ENCODE data around the gene ANG. TPM values are rescaled to one million over a fixed set of nuclear protein-coding genes. Genes with fewer than 3 reads are reported as not detected.
A peak's percentile ranks its signal among the peaks of the same experiment; 100 is the strongest.
"Not testable (repeated sequence)": the region's sequence is repeated elsewhere in the genome, so short reads cannot be mapped to it uniquely, and the experiment has no call there.

Gene ANG
- polyA plus RNA-seq: 1 to 10 TPM in 1 of 3 donors, under 1 TPM in 1, not detected in 1; 0.94 to 2.1 TPM

DNA sequence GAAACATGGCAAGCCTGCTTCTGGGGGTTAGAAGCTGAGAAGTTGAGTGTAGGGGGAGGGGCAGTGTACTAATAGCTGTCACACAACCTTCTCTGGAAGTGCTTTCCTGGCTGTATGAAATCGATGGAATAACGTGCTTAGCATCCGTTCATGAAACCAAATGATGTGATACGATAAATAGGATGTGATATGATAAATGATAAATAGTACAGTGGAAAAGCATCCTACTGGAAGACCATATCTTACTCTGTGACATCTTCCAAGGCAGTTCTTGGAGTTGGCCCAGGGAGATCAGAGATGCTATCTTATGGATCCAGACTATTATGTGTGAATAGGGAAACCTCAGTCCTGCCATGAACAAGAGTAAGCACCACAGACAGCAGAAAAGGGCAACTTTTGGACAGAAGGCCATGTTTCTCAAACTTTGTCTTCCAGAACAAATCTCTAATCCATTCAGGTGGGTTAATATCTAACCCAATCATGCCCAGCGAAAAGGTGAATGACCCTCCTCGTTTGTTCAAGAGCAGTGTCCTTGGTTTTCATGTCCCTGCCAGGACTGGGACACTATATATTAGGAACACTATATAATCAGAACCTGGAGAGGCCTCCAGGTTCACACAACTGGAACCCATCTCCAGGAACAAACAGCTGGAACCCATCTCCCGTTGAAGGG is at the start of gene ANG:
Gene ANG (plus strand): TSS at position 598 of the 673 bp plus-strand sequence. CDS start 4,801 bp downstream, outside the sequence.
- H3K4me3 Mint-ChIP-seq: no peak within 1 kb of the TSS
- no peaks in the 10 kb centered on the region for H3K36me3 Mint-ChIP-seq
- peaks cover 0 to 6% (median 3%) of the 10 kb centered on the region in 3 donors for H3K27me3 Mint-ChIP-seq (ENCODE audit: low read depth in 3 of 3)
- H3K27ac Mint-ChIP-seq: no peak within 1 kb of the TSS
- H3K9me3 Mint-ChIP-seq: no peaks in the 10 kb centered on the region
- peaks cover 8 to 18% of the 10 kb centered on the region in 2 donors for H3K4me1 Mint-ChIP-seq
- no peak for DNase-seq

DNA sequence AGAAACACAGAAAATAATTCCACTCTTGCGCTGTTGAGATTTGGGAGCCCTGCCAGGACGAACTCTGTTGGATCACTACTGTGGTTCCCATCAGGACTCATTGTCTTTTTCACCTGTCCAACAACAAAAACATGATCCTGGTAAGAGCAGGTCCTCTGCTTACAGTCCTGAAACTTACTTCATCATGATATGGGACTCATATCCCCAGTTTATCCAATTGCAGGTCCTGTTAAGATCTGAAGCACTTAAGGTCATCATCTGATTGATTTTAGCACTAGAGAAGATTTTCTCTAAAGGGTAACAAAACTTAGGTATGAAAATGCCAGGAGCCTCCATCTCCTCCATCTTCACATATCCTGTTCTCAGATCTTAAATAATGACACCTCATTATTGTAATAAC is 47.0 kb upstream of the ANG start, which contains the start of gene OR6S1:
Gene OR6S1 (minus strand): TSS at position 101 of the 400 bp plus-strand sequence. CDS start 0 bp downstream, at position 101.
- Mint-ChIP-seq H3K27me3 (ENCODE audit: low read depth in 3 of 3) (peaks cover 5 to 14% (median 6%) of the 10 kb centered on the region in 3 donors), H3K9me3 (peaks cover 0 to 2% (median 0%) of the 10 kb centered on the region in 6 donors)

DNA sequence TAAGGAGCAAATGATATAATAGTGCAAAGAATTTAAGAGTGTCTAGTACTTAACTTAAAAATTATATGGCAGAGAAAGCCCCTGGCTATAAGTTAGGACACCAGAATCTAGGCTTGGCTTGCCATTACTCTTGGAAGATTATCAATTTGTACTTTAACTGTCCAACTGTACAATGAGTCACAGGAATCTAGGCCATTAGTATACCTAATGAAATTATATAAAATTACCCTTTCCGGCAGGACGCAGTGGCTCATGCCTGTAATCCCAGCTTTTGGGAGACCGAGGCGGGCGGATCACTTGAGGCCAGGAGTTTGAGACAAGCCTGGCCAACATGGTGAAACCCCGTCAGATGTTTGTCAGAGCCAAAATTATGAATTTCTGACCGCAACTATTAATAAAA is 46.4 kb upstream of the ANG start:
- H3K27me3 Mint-ChIP-seq (ENCODE audit: low read depth in 3 of 3): peaks cover 2 to 14% (median 6%) of the 10 kb centered on the region in 3 donors
- DNase-seq: no peak
- H3K36me3 Mint-ChIP-seq: no peaks in the 10 kb centered on the region
- no peak overlapping the region for H3K27ac Mint-ChIP-seq
- H3K4me3 Mint-ChIP-seq: no peak overlapping the region
- H3K4me1 Mint-ChIP-seq: no peaks in the 10 kb centered on the region
- peaks cover 0 to 2% (median 0%) of the 10 kb centered on the region in 6 donors for H3K9me3 Mint-ChIP-seq

More for the DNA sequence above, 47.0 kb upstream of the ANG start, which contains the start of gene OR6S1:
- no peak within 1 kb of the TSS for H3K27ac Mint-ChIP-seq
- no peak for DNase-seq
- H3K4me1 Mint-ChIP-seq: no peaks in the 10 kb centered on the region
- H3K36me3 Mint-ChIP-seq: no peaks in the 10 kb centered on the region
- H3K4me3 Mint-ChIP-seq: no peak within 1 kb of the TSS

DNA sequence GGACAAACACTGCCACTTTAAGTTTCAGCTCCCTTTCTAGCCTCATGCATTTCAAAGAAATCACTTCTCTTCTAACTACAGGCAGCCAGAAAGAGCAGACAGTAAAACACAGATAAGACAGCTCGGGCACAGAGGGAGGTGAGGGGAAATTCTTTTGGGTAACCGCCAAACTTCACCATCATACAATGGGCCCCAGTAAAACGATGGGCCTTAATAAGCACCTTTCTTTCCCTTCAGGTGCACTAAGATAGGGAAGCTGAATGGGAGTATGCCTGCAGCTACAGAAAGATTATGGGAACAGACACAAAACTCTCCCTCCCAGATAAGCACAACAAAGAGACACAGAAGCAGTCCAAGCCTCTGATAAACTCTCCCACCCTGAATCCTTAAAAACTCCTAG is 45.8 kb upstream of the ANG start:
- H3K9me3 Mint-ChIP-seq, H3K36me3 Mint-ChIP-seq: not testable (repeated sequence)
- peaks cover 2 to 14% (median 6%) of the 10 kb centered on the region in 3 donors for H3K27me3 Mint-ChIP-seq (ENCODE audit: low read depth in 3 of 3)

DNA sequence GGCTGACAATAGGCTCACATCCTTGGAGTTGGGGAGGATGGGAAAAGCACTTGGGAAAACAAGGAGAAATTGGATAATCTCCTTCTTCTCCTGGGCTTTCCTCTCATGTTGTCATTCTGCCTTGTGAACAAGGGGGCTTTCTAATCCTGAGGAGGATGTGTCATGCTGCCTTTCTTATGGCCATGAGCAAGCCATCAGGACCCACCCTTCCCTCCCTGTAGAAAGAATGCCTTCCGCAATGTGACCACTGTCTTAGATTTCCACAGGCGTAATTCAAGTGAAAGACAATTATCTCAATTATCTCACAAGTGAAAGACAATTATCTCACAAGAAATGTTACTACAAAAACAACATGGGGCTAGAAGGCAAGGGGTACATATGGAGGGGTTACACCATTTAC is 44.0 kb upstream of the ANG start:
- Mint-ChIP-seq H3K27ac (no peak overlapping the region), H3K4me1 (no peaks in the 10 kb centered on the region), H3K36me3 (no peaks in the 10 kb centered on the region), H3K27me3 (ENCODE audit: low read depth in 3 of 3) (peaks cover 5 to 19% (median 6%) of the 10 kb centered on the region in 3 donors), H3K9me3 (peaks cover 0 to 2% (median 0%) of the 10 kb centered on the region in 6 donors), H3K4me3 (no peak overlapping the region)
- no peak for DNase-seq

More for the DNA sequence above, 45.8 kb upstream of the ANG start:
- DNase-seq, H3K4me1 Mint-ChIP-seq, H3K4me3 Mint-ChIP-seq, H3K27ac Mint-ChIP-seq: not testable (repeated sequence)

DNA sequence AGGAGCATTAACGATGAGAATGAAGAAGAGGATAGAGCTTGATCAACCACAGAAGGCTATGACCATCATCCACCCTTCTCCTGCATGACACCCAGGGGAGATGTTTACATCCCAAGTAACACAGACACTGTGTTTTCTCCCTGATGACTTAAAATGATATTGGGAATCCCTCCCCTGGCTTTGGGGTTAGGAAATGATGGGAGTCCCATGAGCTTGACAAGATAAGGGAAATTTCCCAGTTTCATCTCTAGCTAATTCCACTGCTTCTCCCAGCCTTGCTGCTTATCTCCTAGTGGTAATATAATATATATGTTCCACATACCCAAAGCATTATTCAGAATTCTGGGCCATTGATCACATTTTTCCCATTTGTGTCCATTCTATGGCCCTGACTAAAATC is 43.1 kb upstream of the ANG start:
- no peaks in the 10 kb centered on the region for H3K36me3 Mint-ChIP-seq
- no peak overlapping the region for H3K27ac Mint-ChIP-seq

DNA sequence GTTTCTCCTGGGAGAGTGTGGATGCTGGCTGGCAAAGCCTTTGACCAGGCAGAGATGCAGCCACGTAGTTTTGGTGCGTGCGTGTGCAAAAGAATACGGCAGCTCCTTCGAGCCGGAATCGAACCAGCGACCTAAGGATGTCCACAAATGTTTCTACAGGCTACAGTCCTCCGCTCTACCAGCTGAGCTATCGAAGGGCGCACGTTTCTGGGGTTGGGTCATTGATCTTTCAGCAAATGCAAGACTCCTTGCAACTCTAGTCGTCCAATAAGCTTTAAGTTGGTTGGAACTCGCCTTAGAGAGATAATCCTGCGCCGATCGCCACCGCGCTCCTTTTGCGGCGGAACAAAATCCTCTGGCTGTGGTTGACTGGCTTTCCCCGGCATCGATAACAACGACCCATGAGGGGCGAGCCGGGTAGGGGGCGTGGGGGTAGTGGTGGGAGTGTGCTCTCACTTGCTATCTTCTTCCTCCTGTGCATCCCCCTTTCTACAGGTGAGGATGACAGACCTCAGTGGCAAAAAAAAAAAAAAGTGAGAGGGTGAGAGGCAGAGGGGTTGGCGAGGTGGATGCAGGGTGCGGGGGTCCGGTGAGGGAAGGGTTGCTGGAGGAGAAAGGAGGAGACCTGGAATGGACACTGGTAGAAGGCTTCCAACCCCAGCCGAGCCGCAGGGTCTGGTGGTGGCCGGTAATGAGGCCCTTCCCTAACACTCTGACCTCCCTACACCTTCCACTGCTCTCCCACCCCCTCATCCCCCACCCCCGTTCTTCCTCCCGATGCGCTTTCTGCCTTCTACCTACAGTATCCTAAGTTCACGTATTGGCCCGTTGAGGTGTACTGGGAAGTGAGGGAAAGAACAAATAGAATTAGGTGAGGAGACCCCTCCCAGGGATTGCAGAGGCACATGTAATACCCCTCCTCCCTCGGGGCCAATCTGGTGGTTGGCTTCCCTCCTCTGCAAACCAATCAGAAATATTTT is 35.3 kb upstream of the ANG start:
- peak in 1 of 3 donors; percentile 31 for DNase-seq

More for the DNA sequence above, 43.1 kb upstream of the ANG start:
- DNase-seq: no peak
- H3K4me3 Mint-ChIP-seq: no peak overlapping the region
- H3K4me1 Mint-ChIP-seq: no peaks in the 10 kb centered on the region
- H3K27me3 Mint-ChIP-seq (ENCODE audit: low read depth in 3 of 3): peaks cover 5 to 19% (median 6%) of the 10 kb centered on the region in 3 donors
- H3K9me3 Mint-ChIP-seq: peaks cover 0 to 2% (median 0%) of the 10 kb centered on the region in 6 donors

DNA sequence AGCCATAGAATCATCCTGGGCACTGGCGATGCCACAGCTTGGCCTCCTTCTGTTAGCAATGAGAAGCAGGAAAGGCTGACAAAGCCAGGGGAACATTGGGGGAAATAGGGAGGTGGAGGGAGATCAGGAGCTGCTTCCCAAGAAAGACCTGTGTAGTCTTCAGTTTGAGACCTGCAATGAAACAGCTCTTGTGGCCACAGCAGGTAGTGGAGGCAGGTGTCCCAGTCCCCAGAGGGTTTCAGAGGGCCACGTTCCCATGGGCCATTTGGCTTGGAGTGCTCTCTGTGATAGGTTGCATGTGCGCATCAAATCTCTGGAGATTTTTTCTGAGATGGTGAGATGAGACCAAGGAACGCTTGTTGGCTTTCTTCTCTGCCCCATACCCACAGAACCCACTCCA is 32.7 kb upstream of the ANG start:
- Mint-ChIP-seq H3K9me3 (no peaks in the 10 kb centered on the region), H3K27me3 (ENCODE audit: low read depth in 3 of 3) (peaks cover 23 to 42% (median 24%) of the 10 kb centered on the region in 3 donors), H3K4me1 (peaks cover 14 to 30% of the 10 kb centered on the region in 2 donors), H3K27ac (no peak overlapping the region), H3K36me3 (no peaks in the 10 kb centered on the region), H3K4me3 (no peak overlapping the region)
- no peak for DNase-seq

More for the DNA sequence above, 35.3 kb upstream of the ANG start:
- peaks cover 23 to 41% (median 24%) of the 10 kb centered on the region in 3 donors for H3K27me3 Mint-ChIP-seq (ENCODE audit: low read depth in 3 of 3)
- H3K27ac Mint-ChIP-seq: no peak overlapping the region
- H3K36me3 Mint-ChIP-seq: no peaks in the 10 kb centered on the region
- H3K9me3 Mint-ChIP-seq: no peaks in the 10 kb centered on the region
- H3K4me3 Mint-ChIP-seq: peak overlapping the region; percentile 40 to 55 (median 46)
- peaks cover 14 to 30% of the 10 kb centered on the region in 2 donors for H3K4me1 Mint-ChIP-seq

DNA sequence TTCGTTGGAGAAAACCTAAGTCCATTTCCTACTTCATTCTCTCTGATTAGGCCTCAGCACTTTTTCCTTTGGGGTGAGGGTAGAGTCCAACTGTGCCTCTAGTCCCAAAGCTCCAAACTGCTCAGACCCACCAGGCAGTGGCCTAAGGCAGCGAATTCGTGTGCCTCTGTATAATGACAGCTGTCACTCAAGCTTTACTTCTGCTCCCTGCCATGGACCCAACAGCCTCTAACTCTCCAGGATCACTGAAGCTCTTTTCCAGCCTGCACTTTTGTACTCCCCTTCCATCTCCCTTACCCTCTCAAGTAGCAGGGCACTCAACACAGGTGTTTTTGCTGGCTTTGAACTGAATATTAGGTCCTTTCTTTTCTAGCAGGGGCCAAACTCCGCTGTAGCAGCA is 32.3 kb upstream of the ANG start:
- DNase-seq: no peak
- Mint-ChIP-seq H3K4me3 (no peak overlapping the region), H3K36me3 (no peaks in the 10 kb centered on the region), H3K4me1 (peaks cover 14 to 30% of the 10 kb centered on the region in 2 donors), H3K27me3 (ENCODE audit: low read depth in 3 of 3) (peaks cover 21 to 42% (median 25%) of the 10 kb centered on the region in 3 donors), H3K9me3 (no peaks in the 10 kb centered on the region), H3K27ac (no peak overlapping the region)

DNA sequence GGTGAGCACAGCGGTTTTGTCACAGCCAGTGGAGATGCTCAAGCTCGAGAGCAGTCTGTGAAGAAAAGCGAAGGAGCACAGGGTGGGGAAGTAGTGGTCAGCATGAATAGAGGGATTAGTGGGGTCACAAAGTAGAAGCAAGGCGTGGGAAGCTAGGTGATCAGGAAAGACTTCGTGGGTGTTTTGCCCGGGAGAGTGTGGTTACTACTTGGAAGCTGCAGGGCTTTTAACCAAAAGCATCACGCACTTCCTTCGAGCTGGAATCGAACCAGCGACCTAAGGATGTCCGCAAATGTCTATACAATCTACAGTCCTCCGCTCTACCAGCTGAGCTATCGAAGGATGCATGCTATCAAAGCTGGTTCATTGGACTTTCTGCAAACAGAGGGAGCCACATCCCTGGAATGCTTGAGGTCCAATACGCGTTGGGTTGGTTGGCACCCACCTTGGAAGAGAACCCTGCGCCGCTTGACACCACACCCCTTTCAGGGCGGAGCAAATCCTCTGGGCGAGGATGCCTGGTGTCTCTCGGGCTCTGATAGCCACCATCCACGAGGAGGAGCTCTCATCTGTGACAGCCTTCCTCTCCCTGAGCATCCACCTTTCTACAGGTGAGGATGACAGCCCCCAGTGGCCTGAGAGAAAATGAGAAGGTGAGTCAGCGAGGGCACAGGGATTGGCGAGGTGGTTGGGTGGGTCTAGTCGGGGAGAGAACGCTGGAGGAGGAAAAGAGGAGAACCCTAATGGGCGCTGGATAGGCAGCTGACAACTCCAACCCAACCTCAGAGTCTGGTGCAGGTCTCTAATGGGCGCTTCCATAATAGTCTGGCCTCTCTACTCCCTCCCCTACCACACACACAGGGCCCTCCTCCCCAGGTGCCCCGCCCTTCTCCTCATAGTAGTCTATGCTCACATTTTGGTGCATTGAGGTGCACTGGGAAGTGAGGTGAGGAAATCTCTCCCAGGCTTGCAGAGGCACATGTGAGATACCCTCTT is 31.1 kb upstream of the ANG start:
- Mint-ChIP-seq H3K9me3 (no peaks in the 10 kb centered on the region), H3K27me3 (ENCODE audit: low read depth in 3 of 3) (peaks cover 18 to 39% (median 22%) of the 10 kb centered on the region in 3 donors), H3K4me3 (peak overlapping the region in 1 of 5 donors; percentile 1), H3K36me3 (peaks cover 0 to 3% (median 0%) of the 10 kb centered on the region in 3 donors), H3K27ac (no peak overlapping the region), H3K4me1 (peaks cover 18 to 32% of the 10 kb centered on the region in 2 donors)
- no peak for DNase-seq

DNA sequence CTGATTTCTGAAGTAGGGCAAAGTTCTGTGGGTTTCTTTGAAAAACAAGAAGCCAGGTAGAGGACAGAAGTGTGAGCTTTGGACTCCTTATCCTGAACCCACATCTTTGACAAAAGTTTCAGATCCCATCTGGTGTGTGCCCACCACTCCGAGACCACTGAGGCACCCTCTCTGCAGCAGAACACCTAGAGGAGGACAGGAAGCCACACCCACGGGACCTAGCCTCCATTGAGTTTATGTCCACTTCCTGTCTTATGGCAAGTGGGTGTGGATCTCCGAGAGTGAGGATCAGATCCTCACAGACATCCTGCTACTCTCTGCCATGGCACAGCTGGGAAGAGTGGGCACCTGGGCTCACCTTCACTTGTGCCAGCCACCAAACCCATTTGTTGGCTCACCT is 30.3 kb upstream of the ANG start:
- H3K4me3 Mint-ChIP-seq: no peak overlapping the region
- H3K36me3 Mint-ChIP-seq: peaks cover 0 to 4% (median 0%) of the 10 kb centered on the region in 3 donors
- H3K4me1 Mint-ChIP-seq: peaks cover 20 to 32% of the 10 kb centered on the region in 2 donors
- no peak overlapping the region for H3K27ac Mint-ChIP-seq
- peaks cover 18 to 38% (median 18%) of the 10 kb centered on the region in 3 donors for H3K27me3 Mint-ChIP-seq (ENCODE audit: low read depth in 3 of 3)
- DNase-seq: no peak
- no peaks in the 10 kb centered on the region for H3K9me3 Mint-ChIP-seq

DNA sequence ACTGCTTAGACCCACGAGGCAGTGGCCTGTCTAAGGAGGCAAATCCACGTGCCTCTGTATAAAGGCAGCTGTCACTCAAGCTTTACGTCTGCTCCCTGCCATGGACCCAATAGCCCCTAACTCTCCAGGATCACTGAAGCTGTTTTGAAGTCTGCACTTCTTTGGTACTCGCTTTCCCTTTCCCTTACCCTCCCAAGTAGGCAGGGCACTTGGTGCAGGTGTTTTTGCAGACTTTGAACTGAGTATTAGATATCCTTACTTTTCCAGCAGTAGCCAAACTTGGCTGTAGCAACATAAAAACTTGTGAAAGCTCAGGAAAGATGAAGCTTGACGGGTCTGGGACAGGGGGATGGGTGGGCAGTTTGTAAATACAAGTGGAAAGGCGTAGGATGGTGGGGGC is 29.2 kb upstream of the ANG start:
- Mint-ChIP-seq H3K4me1 (peaks cover 16 to 29% of the 10 kb centered on the region in 2 donors), H3K9me3 (no peaks in the 10 kb centered on the region)

More for the DNA sequence above, 29.2 kb upstream of the ANG start:
- Mint-ChIP-seq H3K36me3 (peaks cover 0 to 4% (median 0%) of the 10 kb centered on the region in 3 donors), H3K4me3 (no peak overlapping the region), H3K27me3 (ENCODE audit: low read depth in 3 of 3) (peaks cover 15 to 32% (median 18%) of the 10 kb centered on the region in 3 donors), H3K27ac (no peak overlapping the region)
- no peak for DNase-seq
